GM12878 (cell line): ENCODE results near the gene KRT20.

ENCODE experiments used
- CBFB ChIP-seq: IDR thresholded peaks from 2 replicates; pipeline ENCODE4 v1.6.1; 2016; ENCODE audit warnings: antibody characterized with exemption, low read depth
- CTCF ChIP-seq, 3 experiments: IDR thresholded peaks in 2 of 3; conservative IDR thresholded peaks in 1 of 3; 2 replicates each; pipeline ENCODE4 v1.5.1; 2011; ENCODE audit warnings: low read depth in 3 of 3, low read length in 3 of 3, mild to moderate bottlenecking in 3 of 3, control low read depth in 2 of 3, moderate library complexity in 2 of 3, inconsistent platforms in 1 of 3, mixed read lengths in 1 of 3; ENCODE audit not compliant: control insufficient read depth in 2 of 3, insufficient read depth in 1 of 3; ENCODE audit errors: extremely low read depth in 1 of 3
- HDGF ChIP-seq: fragments of 450-650 bp; IDR thresholded peaks from 2 replicates; pipeline ENCODE4 v1.6.1; 2016; ENCODE audit warnings: antibody characterized with exemption
- POLR2A ChIP-seq: IDR thresholded peaks from 2 replicates; pipeline ENCODE4 v1.6.1; 2011; ENCODE audit warnings: low read depth, mild to moderate bottlenecking, low read length
- TCF12 ChIP-seq: IDR thresholded peaks from 2 replicates; pipeline ENCODE4 v1.6.1; 2011; ENCODE audit warnings: low read depth, mild to moderate bottlenecking, low read length
- ZZZ3 ChIP-seq: IDR thresholded peaks from 2 replicates; pipeline ENCODE4 v1.6.1; 2011; ENCODE audit warnings: low read depth; ENCODE audit not compliant: control insufficient read depth, insufficient read length
- TF ChIP-seq, protein P1 (sequence below): IDR thresholded peaks from 2 replicates; pipeline ENCODE4 v1.6.1; 2011; ENCODE audit warnings: low read depth, mild to moderate bottlenecking, low read length, moderate library complexity, borderline replicate concordance; ENCODE audit errors: extremely low read depth

- TF ChIP-seq HDGF (no peak), POLR2A (no peak), ZZZ3 (no peak), CTCF (IDR thresholded peaks at IDR 0.05 in 2 of 3, conservative IDR thresholded peaks at IDR 0.05 in 1 of 3; ENCODE audit: control insufficient read depth in 2 of 3, extremely low read depth in 1 of 3, insufficient read depth in 1 of 3, low read depth in 3 of 3, low read length in 3 of 3) (no peak), CBFB (no peak), TCF12 (no peak)
- TF ChIP-seq, protein P1, sequence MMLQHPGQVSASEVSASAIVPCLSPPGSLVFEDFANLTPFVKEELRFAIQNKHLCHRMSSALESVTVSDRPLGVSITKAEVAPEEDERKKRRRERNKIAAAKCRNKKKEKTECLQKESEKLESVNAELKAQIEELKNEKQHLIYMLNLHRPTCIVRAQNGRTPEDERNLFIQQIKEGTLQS, result no peak
These were observed 37.2 kb upstream of the KRT20 start for GRCh38 chr17:40922239-40922638.
